ENCODE results near the gene ZNF891. TPM values are rescaled to one million over a fixed set of nuclear protein-coding genes. Genes with fewer than 3 reads are reported as not detected.

ZNF891 gene
- total and polyA plus RNA-seq, 2 of the 13 experiments (the other 11 are each of a cell fraction or from before 2014, with no cell fraction given) = 1.3 to 2.1 TPM

DNA sequence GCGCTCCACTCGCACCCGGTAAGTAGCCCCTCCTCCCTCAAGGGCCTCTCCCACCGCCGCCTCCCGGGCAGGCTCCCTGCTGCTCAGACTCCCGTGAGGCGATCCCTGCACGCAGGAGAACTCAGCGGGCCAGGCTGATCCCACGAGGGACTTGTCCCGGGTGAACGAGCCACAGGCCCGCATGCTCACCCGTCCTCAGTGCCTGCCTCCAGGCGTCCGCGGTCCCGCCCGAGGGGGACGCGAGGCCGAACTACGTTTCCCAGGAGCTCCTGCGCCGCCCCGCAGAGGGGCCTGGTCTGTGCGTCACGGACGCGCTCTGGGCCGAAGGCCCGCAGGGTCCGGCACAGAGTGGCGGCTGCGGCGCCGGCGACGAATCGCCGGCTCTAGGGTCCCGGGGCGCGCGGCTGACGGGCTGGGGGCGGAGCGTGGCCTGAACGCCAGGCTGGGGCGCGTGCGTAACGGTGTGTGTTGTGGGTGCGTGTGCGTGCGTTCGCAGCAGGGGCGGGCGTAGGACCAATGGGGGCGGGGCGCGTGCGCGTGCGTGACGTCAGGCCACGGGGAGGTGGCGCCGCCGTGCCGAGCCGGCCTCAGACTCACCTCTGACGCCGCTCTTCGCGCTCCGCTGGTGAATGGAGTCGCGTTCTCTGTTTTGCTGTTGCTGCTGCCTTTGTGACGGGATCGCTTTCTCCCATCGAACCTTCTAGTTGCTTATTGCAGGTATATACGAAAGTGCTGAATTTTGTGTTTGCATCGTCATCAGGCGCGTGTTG, at the start of gene ZNF891, which contains the start of gene ZNF10 (continued):
- TF ChIP-seq ZNF34 (CRISPR knock-in tag; IDR thresholded peaks at IDR 0.05; ENCODE audit: borderline replicate concordance) (no peak), ZNF816 (CRISPR knock-in tag; IDR thresholded peaks at IDR 0.05; ENCODE audit: borderline replicate concordance) (no peak), RXRB (CRISPR knock-in tag; IDR thresholded peaks at IDR 0.05; ENCODE audit: borderline replicate concordance) (peak; percentile 18; the same call in 1 of the 2 replicates), ZNF567 (CRISPR knock-in tag; IDR thresholded peaks at IDR 0.05; ENCODE audit: borderline replicate concordance) (no peak), RFX5 (IDR thresholded peaks at IDR 0.05; ENCODE audit: low read depth, low read length) (no peak; the same call in 1 of the 2 replicates), ZNF557 (CRISPR knock-in tag; IDR thresholded peaks at IDR 0.05) (no peak), SP4 (CRISPR knock-in tag; IDR thresholded peaks at IDR 0.05) (peak; percentile 92), ZNF773 (CRISPR knock-in tag; IDR thresholded peaks at IDR 0.05; ENCODE audit: borderline replicate concordance) (0 out of 2 replicates have a peak, but pooled peaks have one; percentile 54), TFDP2 (CRISPR knock-in tag; IDR thresholded peaks at IDR 0.05) (peak; percentile 72), ZNF12 (CRISPR knock-in tag; IDR thresholded peaks at IDR 0.05) (no peak), RELA (CRISPR knock-in tag; IDR thresholded peaks at IDR 0.05) (peak; percentile 38; the same call in 1 of the 2 replicates), ETV6 (CRISPR knock-in tag; conservative IDR thresholded peaks at IDR 0.05) (no peak), ATM (IDR thresholded peaks at IDR 0.05; ENCODE audit: borderline replicate concordance) (no peak), ZSCAN9 (CRISPR knock-in tag; IDR thresholded peaks at IDR 0.05; ENCODE audit: borderline replicate concordance) (peak; percentile 40; the same call in 1 of the 2 replicates), ZBTB7B (CRISPR knock-in tag; IDR thresholded peaks at IDR 0.05) (peak; percentile 60; the same call in 1 of the 2 replicates), MYPOP (CRISPR knock-in tag; IDR thresholded peaks at IDR 0.05) (peak; percentile 72), SSRP1 (CRISPR knock-in tag; IDR thresholded peaks at IDR 0.05) (no peak), BCL3 (CRISPR knock-in tag; IDR thresholded peaks at IDR 0.05) (peak; percentile 46; the same call in 1 of the 2 replicates), FOSL1 (CRISPR knock-in tag; IDR thresholded peaks at IDR 0.05; ENCODE audit: borderline replicate concordance) (no peak)
- TF ChIP-seq, protein P1, sequence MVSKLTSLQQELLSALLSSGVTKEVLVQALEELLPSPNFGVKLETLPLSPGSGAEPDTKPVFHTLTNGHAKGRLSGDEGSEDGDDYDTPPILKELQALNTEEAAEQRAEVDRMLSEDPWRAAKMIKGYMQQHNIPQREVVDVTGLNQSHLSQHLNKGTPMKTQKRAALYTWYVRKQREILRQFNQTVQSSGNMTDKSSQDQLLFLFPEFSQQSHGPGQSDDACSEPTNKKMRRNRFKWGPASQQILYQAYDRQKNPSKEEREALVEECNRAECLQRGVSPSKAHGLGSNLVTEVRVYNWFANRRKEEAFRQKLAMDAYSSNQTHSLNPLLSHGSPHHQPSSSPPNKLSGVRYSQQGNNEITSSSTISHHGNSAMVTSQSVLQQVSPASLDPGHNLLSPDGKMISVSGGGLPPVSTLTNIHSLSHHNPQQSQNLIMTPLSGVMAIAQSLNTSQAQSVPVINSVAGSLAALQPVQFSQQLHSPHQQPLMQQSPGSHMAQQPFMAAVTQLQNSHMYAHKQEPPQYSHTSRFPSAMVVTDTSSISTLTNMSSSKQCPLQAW (CRISPR knock-in tag; IDR thresholded peaks at IDR 0.05) = peak; percentile 61; the same call in 1 of the 2 replicates
- TF ChIP-seq, protein P2, sequence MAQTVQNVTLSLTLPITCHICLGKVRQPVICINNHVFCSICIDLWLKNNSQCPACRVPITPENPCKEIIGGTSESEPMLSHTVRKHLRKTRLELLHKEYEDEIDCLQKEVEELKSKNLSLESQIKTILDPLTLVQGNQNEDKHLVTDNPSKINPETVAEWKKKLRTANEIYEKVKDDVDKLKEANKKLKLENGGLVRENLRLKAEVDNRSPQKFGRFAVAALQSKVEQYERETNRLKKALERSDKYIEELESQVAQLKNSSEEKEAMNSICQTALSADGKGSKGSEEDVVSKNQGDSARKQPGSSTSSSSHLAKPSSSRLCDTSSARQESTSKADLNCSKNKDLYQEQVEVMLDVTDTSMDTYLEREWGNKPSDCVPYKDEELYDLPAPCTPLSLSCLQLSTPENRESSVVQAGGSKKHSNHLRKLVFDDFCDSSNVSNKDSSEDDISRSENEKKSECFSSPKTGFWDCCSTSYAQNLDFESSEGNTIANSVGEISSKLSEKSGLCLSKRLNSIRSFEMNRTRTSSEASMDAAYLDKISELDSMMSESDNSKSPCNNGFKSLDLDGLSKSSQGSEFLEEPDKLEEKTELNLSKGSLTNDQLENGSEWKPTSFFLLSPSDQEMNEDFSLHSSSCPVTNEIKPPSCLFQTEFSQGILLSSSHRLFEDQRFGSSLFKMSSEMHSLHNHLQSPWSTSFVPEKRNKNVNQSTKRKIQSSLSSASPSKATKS (CRISPR knock-in tag; IDR thresholded peaks at IDR 0.05) = no peak
- TF ChIP-seq, protein P3, sequence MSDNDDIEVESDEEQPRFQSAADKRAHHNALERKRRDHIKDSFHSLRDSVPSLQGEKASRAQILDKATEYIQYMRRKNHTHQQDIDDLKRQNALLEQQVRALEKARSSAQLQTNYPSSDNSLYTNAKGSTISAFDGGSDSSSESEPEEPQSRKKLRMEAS (IDR thresholded peaks at IDR 0.05) = peak; percentile 81

All from HepG2 (cell line).